Endothelial cell of umbilical vein (primary cell): ENCODE results near the gene CD81. TPM values are rescaled to one million over a fixed set of nuclear protein-coding genes. Genes with fewer than 3 reads are reported as not detected.

Experiments used
- BruUV-seq: library from RNA; stranded (reverse); fragments of 400-500 nt; replicated peaks from 2 replicates; lab custom pipeline; 2021; lab: Mats Ljungman, UMichigan
- CTCF ChIA-PET: fragments of 300-600, 350-600 bp; sonication (Branson Sonifier 250); formaldehyde crosslinking; loops from one replicate; lab custom pipeline; 2021; ENCODE audit warnings: antibody characterized with exemption, inconsistent platforms; lab: Charles Lee
- POLR2A ChIA-PET: fragments of 300-600, 350-600 bp; sonication (Branson Sonifier 250); formaldehyde crosslinking; loops from one replicate; lab custom pipeline; 2021; ENCODE audit warnings: antibody characterized with exemption, inconsistent platforms; lab: Charles Lee
- DNase-seq: peaks from one replicate; pipeline ENCODE4 v3.0.0-alpha.2; 2011; ENCODE audit warnings: low read depth, low spot score
- FAIRE-seq: peaks from 2 replicates; lab custom pipeline; 2011; peaks lifted over from hg19 to GRCh38; lab: Jason Lieb, UNC
- H2AFZ ChIP-seq: 2 replicates; pipeline ENCODE4 v1.6.0; 2012; ENCODE audit warnings: low read depth, low read length, control low read depth, inconsistent platforms
- H3K27ac ChIP-seq: 2 replicates; pipeline ENCODE4 v1.5.1; 2011; ENCODE audit warnings: low read depth, mild to moderate bottlenecking, control low read depth, low read length, moderate library complexity; ENCODE audit not compliant: insufficient read depth
- H3K27me3 ChIP-seq, 2 experiments: 2 replicates each; pipeline versions ENCODE4 v1.6.0 to v1.6.1; 2011; ENCODE audit warnings: low read length in 2 of 2, mixed read lengths in 1 of 2; ENCODE audit not compliant: control insufficient read depth in 2 of 2, insufficient read depth in 2 of 2
- H3K36me3 ChIP-seq, 2 experiments: 2 replicates in 1 of 2; 3 replicates in 1 of 2; pipeline ENCODE4 v1.5.1; 2011; ENCODE audit warnings: low read length in 2 of 2, mild to moderate bottlenecking in 1 of 2, moderate library complexity in 1 of 2; ENCODE audit not compliant: control insufficient read depth in 2 of 2, insufficient read depth in 2 of 2; ENCODE audit errors: extremely low read depth in 1 of 2
- H3K4me1 ChIP-seq: 3 replicates; pipeline ENCODE4 v1.5.1; 2011; ENCODE audit warnings: mild to moderate bottlenecking, low read length; ENCODE audit not compliant: control insufficient read depth, insufficient read depth; ENCODE audit errors: extremely low read depth
- H3K4me2 ChIP-seq: 2 replicates; pipeline ENCODE4 v1.6.1; 2011; ENCODE audit warnings: low read length, control low read depth, mixed read lengths; ENCODE audit not compliant: insufficient read depth
- H3K4me3 ChIP-seq, 3 experiments: fragments of 200-600 bp in 1 of 3; sonication (generic), shearing (Covaris generic) in 1 of 3; replicated peaks in 1 of 3; 2 replicates each; pipeline ENCODE4 v1.5.1; 2011 to 2016; ENCODE audit warnings: control low read depth in 3 of 3, low read length in 3 of 3, mild to moderate bottlenecking in 2 of 3, inconsistent platforms in 1 of 3, low read depth in 1 of 3, moderate library complexity in 1 of 3; ENCODE audit not compliant: insufficient read depth in 1 of 3
- H3K79me2 ChIP-seq: 2 replicates; pipeline ENCODE4 v1.6.0; 2012; ENCODE audit warnings: low read length, inconsistent platforms; ENCODE audit not compliant: control insufficient read depth, insufficient read depth
- H3K9ac ChIP-seq: replicated peaks from 2 replicates; pipeline ENCODE3; 2011; ENCODE audit warnings: low read length, control low read depth; ENCODE audit not compliant: insufficient read depth; ENCODE audit errors: extremely low read depth
- H3K9me1 ChIP-seq: replicated peaks from 3 replicates; pipeline ENCODE4 v1.6.0; 2011; ENCODE audit warnings: mild to moderate bottlenecking, low read length; ENCODE audit not compliant: control insufficient read depth, insufficient read depth; ENCODE audit errors: extremely low read depth
- H3K9me3 ChIP-seq: replicated peaks from 2 replicates; pipeline ENCODE4 v1.5.1; 2012; ENCODE audit warnings: low read length, inconsistent platforms; ENCODE audit not compliant: control insufficient read depth, insufficient read depth
- H4K20me1 ChIP-seq: replicated peaks from 2 replicates; pipeline ENCODE3; 2011; ENCODE audit warnings: mild to moderate bottlenecking, low read length; ENCODE audit not compliant: control insufficient read depth, insufficient read depth; ENCODE audit errors: extremely low read depth
- CTCF ChIP-seq, 2 donors: IDR thresholded peaks; 1 replicate in 1 of 2; 2 replicates in 1 of 2; pipeline ENCODE4 v1.5.1; 2011; ENCODE audit warnings: low read length in 2 of 2, mild to moderate bottlenecking in 2 of 2, moderate library complexity in 2 of 2, control low read depth in 1 of 2, inconsistent platforms in 1 of 2, low read depth in 1 of 2; ENCODE audit not compliant: insufficient read depth in 1 of 2; ENCODE audit errors: extremely low read depth in 1 of 2
- EZH2 ChIP-seq: IDR thresholded peaks from 2 replicates; pipeline ENCODE4 v1.6.1; 2012; ENCODE audit warnings: borderline replicate concordance, low read depth, mild to moderate bottlenecking, moderate library complexity, low read length, inconsistent platforms; ENCODE audit not compliant: severe bottlenecking
- FOS ChIP-seq: IDR thresholded peaks from 2 replicates; pipeline ENCODE4 v1.6.1; 2011; ENCODE audit warnings: mild to moderate bottlenecking, low read length, moderate library complexity, borderline replicate concordance; ENCODE audit not compliant: insufficient read depth
- GATA2 ChIP-seq: IDR thresholded peaks from 2 replicates; pipeline ENCODE4 v1.7.0; 2011; ENCODE audit warnings: low read depth, mild to moderate bottlenecking, moderate library complexity, mixed read lengths, low read length; ENCODE audit not compliant: insufficient read length, insufficient read depth
- JUN ChIP-seq: IDR thresholded peaks from 2 replicates; pipeline ENCODE4 v1.6.1; 2011; ENCODE audit warnings: borderline replicate concordance, low read depth; ENCODE audit not compliant: insufficient read length, insufficient read depth
- MYC ChIP-seq: IDR thresholded peaks from one replicate; pipeline ENCODE4 v1.6.1; 2011; ENCODE audit warnings: mild to moderate bottlenecking, low read depth, low read length
- POLR2A ChIP-seq: IDR thresholded peaks from 2 replicates; pipeline ENCODE4 v1.6.1; 2012; ENCODE audit warnings: low read depth, mild to moderate bottlenecking, control low read depth, low read length
- POLR2AphosphoS5 ChIP-seq: IDR thresholded peaks from 2 replicates; pipeline ENCODE4 v1.6.1; 2012; ENCODE audit warnings: low read depth, mild to moderate bottlenecking, control low read depth, low read length, moderate library complexity; ENCODE audit not compliant: insufficient read depth
- dilution Hi-C: fragments of 300-500 bp; cut with MboI; formaldehyde crosslinking; loops from one replicate; pipeline ENCODE4 v1.15.0; 2019; ENCODE audit warnings: low sequenced_read_pairs; ENCODE audit not compliant: extremely low pct_ligation_motif_present
- intact Hi-C: fragments of 100-400 bp; cut with micrococcal nuclease; formaldehyde crosslinking; loops from one replicate; pipeline ENCODE4 v1.10.0; 2022
- polyA plus RNA-seq, 4 experiments: library from polyadenylated mRNA; depleted of rRNA in 3 of 4; stranded (reverse) in 3 of 4; unstranded in 1 of 4; fragments of >200 nt; gene quantifications; 2 replicates each; pipeline versions ENCODE4 v1.2.1 to v1.2.3, GENCODE V29; 2011 to 2012; ENCODE audit warnings: missing spikeins in 1 of 4
- total RNA-seq: library from RNA; stranded (reverse); gene quantifications from 2 replicates; pipeline ENCODE4 v1.2.3, GENCODE V29; 2021
- TF ChIP-seq, protein P1 (sequence below): IDR thresholded peaks from 2 replicates; pipeline ENCODE4 v1.6.1; 2011; ENCODE audit not compliant: insufficient read depth, insufficient read length

CD81 gene
- total and polyA plus RNA-seq, 2 donors (not counting 3 experiments of a cell fraction or from before 2014, with no cell fraction given): 409 to 802 TPM

GRCh38 chr11:2367266-2368160 lies 9.6 kb upstream of the CD81 start:
- CTCF ChIA-PET: interaction anchor here (1.5 to 1.7 kb wide), 2 partner anchors 10 to 62 kb away, joined by 3 to 11 read pairs; partner anchors contain the start of gene CD81
- H3K27me3 ChIP-seq: no peaks in the 10 kb centered on the region

GRCh38 chr11:2368178-2368850 lies 8.8 kb upstream of the CD81 start:
- Histone ChIP-seq H3K9me1 (no peaks in the 10 kb centered on the region), H3K36me3 (no peaks in the 10 kb centered on the region), H3K27me3 (no peaks in the 10 kb centered on the region), H2AFZ (no peak overlapping the region), H3K9me3 (no peaks in the 10 kb centered on the region), H3K4me2 (no peak overlapping the region), H3K4me1 (no peaks in the 10 kb centered on the region), H4K20me1 (no peaks in the 10 kb centered on the region), H3K4me3 (no peak overlapping the region), H3K79me2 (no peaks in the 10 kb centered on the region), H3K27ac (no peak overlapping the region), H3K9ac (no peak overlapping the region)
- POLR2A ChIA-PET: interaction anchor here (1.0 kb wide), 1 partner anchor 10 kb away, joined by 3 read pairs; no protein-coding TSS in a partner anchor
- dilution Hi-C loops: no loop called here
- no peak for TF ChIP-seq GATA2
- TF ChIP-seq, protein P1, sequence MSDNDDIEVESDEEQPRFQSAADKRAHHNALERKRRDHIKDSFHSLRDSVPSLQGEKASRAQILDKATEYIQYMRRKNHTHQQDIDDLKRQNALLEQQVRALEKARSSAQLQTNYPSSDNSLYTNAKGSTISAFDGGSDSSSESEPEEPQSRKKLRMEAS: no peak
- no peak for TF ChIP-seq FOS
- no peak for TF ChIP-seq CTCF (IDR thresholded peaks at IDR 0.05; ENCODE audit: extremely low read depth in 1 of 2, insufficient read depth in 1 of 2, low read depth in 1 of 2, low read length in 2 of 2)
- TF ChIP-seq JUN: no peak
- TF ChIP-seq POLR2AphosphoS5: no peak
- TF ChIP-seq EZH2: no peak
- no peak for TF ChIP-seq MYC
- no peak for TF ChIP-seq POLR2A
- intact Hi-C loops: no loop called here
- FAIRE-seq: no peak
- CTCF ChIA-PET: interaction anchor here (1.7 kb wide), 1 partner anchor 63 kb away, joined by 11 read pairs; no protein-coding TSS in a partner anchor
- no TSS peak for BruUV-seq
- no peak for DNase-seq

More at GRCh38 chr11:2367266-2368160, 9.6 kb upstream of the CD81 start:
- intact Hi-C loops (no loop called here), dilution Hi-C loops (no loop called here)
- POLR2A ChIA-PET: interaction anchor here (1.0 kb wide), 1 partner anchor 10 kb away, joined by 3 read pairs; no protein-coding TSS in a partner anchor
- Histone ChIP-seq H3K9me1 (no peaks in the 10 kb centered on the region), H3K27ac (no peak overlapping the region), H3K4me2 (no peak overlapping the region), H3K4me3 (no peak overlapping the region), H3K9me3 (no peaks in the 10 kb centered on the region), H2AFZ (no peak overlapping the region), H3K79me2 (no peaks in the 10 kb centered on the region), H3K4me1 (no peaks in the 10 kb centered on the region), H3K9ac (no peak overlapping the region), H3K36me3 (no peaks in the 10 kb centered on the region), H4K20me1 (no peaks in the 10 kb centered on the region)
- TF ChIP-seq FOS: no peak
- no peak for TF ChIP-seq POLR2AphosphoS5
- no peak for TF ChIP-seq POLR2A
- BruUV-seq: no TSS peak
- no peak for FAIRE-seq
- DNase-seq: no peak
